ENCODE measurements around the gene CSMD2. TPM values are rescaled to one million over a fixed set of nuclear protein-coding genes. Genes with fewer than 3 reads are reported as not detected.

Gene CSMD2
- total and polyA plus RNA-seq, 2 of the 8 experiments (the other 6 are each of a cell fraction or from before 2014, with no cell fraction given) = 7.0 to 14.7 TPM

DNA sequence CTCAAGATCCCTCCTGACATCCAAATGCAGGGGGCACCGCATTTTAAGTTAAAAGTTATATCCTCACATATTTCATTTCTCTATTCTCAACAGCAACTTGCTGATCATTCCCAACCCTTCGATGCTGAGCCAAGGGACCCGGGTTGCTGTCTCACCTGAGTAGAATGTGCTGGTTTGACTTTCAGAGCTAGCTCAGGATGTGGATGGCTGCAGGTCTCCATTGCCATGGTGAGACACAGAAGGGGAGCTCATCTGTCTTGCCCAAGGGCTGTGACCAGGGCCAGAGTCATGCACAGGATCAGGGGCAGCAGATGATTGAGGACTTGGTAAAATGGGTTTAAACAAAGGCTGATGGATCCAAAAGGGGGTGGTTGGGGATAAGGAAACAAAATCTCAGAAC is 189.1 kb downstream of the CSMD2 start:
- Histone ChIP-seq H2BK20ac (ENCODE audit: low read length) (no peak overlapping the region), H4K8ac (ENCODE audit: extremely low read depth, insufficient read depth, low read length) (no peak overlapping the region), H3K79me1 (ENCODE audit: low read depth, low read length) (peaks cover 2% of the 10 kb centered on the region; the same call in 1 of the 2 replicates), H3K36me3 (ENCODE audit: control insufficient read depth in 2 of 4, insufficient read depth in 4 of 4, low read length in 3 of 4) (no peaks in the 10 kb centered on the region), H3K4me2 (ENCODE audit: insufficient read depth in 1 of 2, low read depth in 2 of 2, low read length in 2 of 2) (no peak overlapping the region), H3K23me2 (ENCODE audit: low read depth, low read length) (no peaks in the 10 kb centered on the region; the same call in 1 of the 2 replicates), H3K4me3 (ENCODE audit: extremely low read depth in 1 of 4, insufficient read depth in 2 of 4, low read depth in 3 of 4, low read length in 4 of 4) (no peak overlapping the region), H2AFZ (ENCODE audit: low read length) (no peak overlapping the region), H3K18ac (ENCODE audit: extremely low read depth, low read length) (no peak overlapping the region), H3K27ac (ENCODE audit: low read depth, low read length) (no peak overlapping the region), H3K79me2 (ENCODE audit: control insufficient read depth in 1 of 2, insufficient read depth in 2 of 2, low read length in 2 of 2) (0 out of 4 replicates have a peak, but pooled peaks cover 0 to 3% of the 10 kb centered on the region in 2 experiments), H2BK5ac (ENCODE audit: low read depth, low read length) (no peak overlapping the region), H3K56ac (replicated peaks; ENCODE audit: insufficient read length, low read depth, low read length) (no peak overlapping the region), H4K20me1 (replicated peaks in 1 of 2; ENCODE audit: control insufficient read depth in 1 of 2, insufficient read depth in 2 of 2, low read length in 2 of 2) (peaks cover 5 to 10% of the 10 kb centered on the region in 2 experiments), H4K5ac (ENCODE audit: insufficient read length, low read depth, low read length) (no peak overlapping the region), H4K91ac (replicated peaks; ENCODE audit: insufficient read length, low read length) (no peak overlapping the region), H3K4ac (replicated peaks; ENCODE audit: insufficient read length, low read depth, low read length) (no peak overlapping the region), H2BK120ac (replicated peaks; ENCODE audit: low read depth, low read length) (no peak overlapping the region), H3K9me3 (ENCODE audit: insufficient read depth in 2 of 2, low read depth in 1 of 2, low read length in 1 of 2) (no peaks in the 10 kb centered on the region), H2BK12ac (ENCODE audit: low read depth, low read length) (no peak overlapping the region), H3K23ac (ENCODE audit: insufficient read length) (no peak overlapping the region), H2AK5ac (ENCODE audit: low read depth, low read length) (no peak overlapping the region), H2BK15ac (ENCODE audit: low read length) (no peak overlapping the region), H3K4me1 (replicated peaks in 1 of 4; ENCODE audit: control insufficient read depth in 3 of 4, insufficient read depth in 4 of 4, low read length in 3 of 4) (peaks cover 0 to 7% (median 2%) of the 10 kb centered on the region in 4 experiments; a peak in 4 of 7 replicates), H3K14ac (ENCODE audit: insufficient read length) (no peak overlapping the region), H3K27me3 (replicated peaks in 1 of 4; ENCODE audit: control insufficient read depth in 3 of 4, extremely low read depth in 1 of 4, insufficient read depth in 3 of 4, low read length in 3 of 4) (no peaks in the 10 kb centered on the region), H3K9ac (replicated peaks in 1 of 4; ENCODE audit: extremely low read depth in 1 of 4, low read depth in 3 of 4, low read length in 3 of 4) (no peak overlapping the region)
- ChIA-PET CTCF (ENCODE audit: partially characterized antibody) (interaction anchor here (0.9 kb wide), 1 partner anchor 15 kb away, joined by 5 read pairs; no protein-coding TSS in a partner anchor), POLR2A (ENCODE audit: partially characterized antibody) (no interaction called here)
- WGBS, 2 experiments (ENCODE audit: extremely low coverage in 1 of 2, insufficient coverage in 1 of 2, insufficient read length in 1 of 2, insufficient replicate concordance in 2 of 2, low coverage in 1 of 2, low lambda C conversion rate in 2 of 2, missing lambda C conversion rate in 1 of 2) = 78% methylated on average over 3 of the region's 3 CpGs; no CpG with 5 or more reads in 1 of the 2 experiments
- DNase-seq (ENCODE audit: low read depth in 1 of 2, low spot score in 2 of 2) = no peak
- FAIRE-seq = no peak
- TF ChIP-seq BRCA1 (IDR thresholded peaks at IDR 0.05; ENCODE audit: low read depth, low read length) = no peak
- TF ChIP-seq YY1 (IDR thresholded peaks at IDR 0.05; ENCODE audit: low read depth, low read length) = no peak
- no peak for TF ChIP-seq POLR2A (IDR thresholded peaks at IDR 0.05; ENCODE audit: control extremely low read depth in 1 of 2, low read depth in 2 of 2, low read length in 2 of 2)
- TF ChIP-seq KDM1A (IDR thresholded peaks at IDR 0.05; ENCODE audit: borderline replicate concordance, low read length) = no peak
- no peak for TF ChIP-seq EP300 (IDR thresholded peaks at IDR 0.05; ENCODE audit: borderline replicate concordance in 1 of 2, low read depth in 2 of 2, low read length in 2 of 2)
- TF ChIP-seq SIN3A (conservative IDR thresholded peaks at IDR 0.05 in 1 of 2, IDR thresholded peaks at IDR 0.05 in 1 of 2; ENCODE audit: low read depth in 1 of 2, low read length in 2 of 2) = no peak
- no peak for TF ChIP-seq CBX8 (IDR thresholded peaks at IDR 0.05; ENCODE audit: borderline replicate concordance, low read depth, low read length)
- TF ChIP-seq POU5F1 (IDR thresholded peaks at IDR 0.05; ENCODE audit: low read depth, low read length) = no peak
- no peak for TF ChIP-seq RNF2 (IDR thresholded peaks at IDR 0.05; ENCODE audit: borderline replicate concordance, low read depth, low read length, missing control alignments, poor library complexity, severe bottlenecking)
- no peak for TF ChIP-seq HDAC6 (IDR thresholded peaks at IDR 0.05; ENCODE audit: low read depth, low read length)
- TF ChIP-seq RXRA (IDR thresholded peaks at IDR 0.05; ENCODE audit: insufficient read depth, low read depth, low read length) = no peak
- TF ChIP-seq PHF8 (conservative IDR thresholded peaks at IDR 0.05; ENCODE audit: low read depth, low read length) = no peak
- no peak for TF ChIP-seq BACH1 (IDR thresholded peaks at IDR 0.05; ENCODE audit: low read length)
- TF ChIP-seq CBX5 (IDR thresholded peaks at IDR 0.05; ENCODE audit: low read depth, low read length) = no peak
